CD14-positive monocyte (primary cell): ENCODE results near the gene CCDC186. TPM values are rescaled to one million over a fixed set of nuclear protein-coding genes. Genes with fewer than 3 reads are reported as not detected.
"Not testable (repeated sequence)": the region's sequence is repeated elsewhere in the genome, so short reads cannot be mapped to it uniquely, and the experiment has no call there.

Experiments
- DNase-seq, 3 donors: peaks; one replicate each; pipeline ENCODE4 v3.0.0-alpha.2; 2011 to 2022
- H2AFZ ChIP-seq: 2 replicates; pipeline ENCODE4 v1.6.0; 2012; ENCODE audit warnings: mild to moderate bottlenecking, low read depth, low read length, inconsistent platforms; ENCODE audit not compliant: insufficient read depth, poor library complexity, severe bottlenecking
- H3K27ac ChIP-seq, 2 donors: 1 replicate in 1 of 2; 2 replicates in 1 of 2; pipeline ENCODE4 v1.5.1; 2012 to 2013; ENCODE audit warnings: low read length in 2 of 2, control low read depth in 1 of 2, inconsistent platforms in 1 of 2, low read depth in 1 of 2, mild to moderate bottlenecking in 1 of 2
- H3K27me3 ChIP-seq, 2 donors: one replicate each; pipeline versions ENCODE4 v1.6.0 to v1.6.1; 2011 to 2013; ENCODE audit warnings: low read length in 2 of 2; ENCODE audit not compliant: control insufficient read depth in 2 of 2, insufficient read depth in 2 of 2
- H3K36me3 ChIP-seq, 2 donors: replicated peaks in 1 of 2; 1 replicate in 1 of 2; 2 replicates in 1 of 2; pipeline versions ENCODE4 v1.5.1 to v1.6.1; 2012 to 2013; ENCODE audit warnings: low read length in 2 of 2, control low read depth in 1 of 2, inconsistent platforms in 1 of 2, mild to moderate bottlenecking in 1 of 2; ENCODE audit not compliant: insufficient read depth in 2 of 2, control insufficient read depth in 1 of 2
- H3K4me1 ChIP-seq, 2 donors: 1 replicate in 1 of 2; 2 replicates in 1 of 2; pipeline versions ENCODE4 v1.5.1 to v1.6.1; 2012 to 2013; ENCODE audit warnings: low read length in 2 of 2, control low read depth in 1 of 2, inconsistent platforms in 1 of 2, mild to moderate bottlenecking in 1 of 2, moderate library complexity in 1 of 2; ENCODE audit not compliant: insufficient read depth in 2 of 2, control insufficient read depth in 1 of 2
- H3K4me2 ChIP-seq: replicated peaks from 2 replicates; pipeline ENCODE3; 2012; ENCODE audit warnings: low read length, moderate library complexity, mild to moderate bottlenecking; ENCODE audit not compliant: poor library complexity, severe bottlenecking; ENCODE audit errors: extremely low read depth
- H3K4me3 ChIP-seq, 3 experiments: fragments of 200-600 bp in 1 of 3; sonication (generic) in 1 of 3; replicated peaks in 1 of 3; 1 replicate in 2 of 3; 2 replicates in 1 of 3; pipeline ENCODE4 v1.5.1; 2011 to 2013; ENCODE audit warnings: low read length in 3 of 3, mild to moderate bottlenecking in 3 of 3, control low read depth in 2 of 3, low read depth in 2 of 3, inconsistent platforms in 1 of 3, moderate library complexity in 1 of 3
- H3K79me2 ChIP-seq: 2 replicates; pipeline ENCODE4 v1.6.0; 2012; ENCODE audit warnings: mild to moderate bottlenecking, control low read depth, inconsistent platforms, low read length, moderate library complexity; ENCODE audit not compliant: insufficient read depth
- H3K9ac ChIP-seq: 2 replicates; pipeline ENCODE4 v1.6.0; 2017; ENCODE audit warnings: low read length, mild to moderate bottlenecking; ENCODE audit not compliant: insufficient read depth, poor library complexity, severe bottlenecking
- H3K9me3 ChIP-seq, 2 donors: replicated peaks in 1 of 2; 1 replicate in 1 of 2; 2 replicates in 1 of 2; pipeline versions ENCODE4 v1.5.1 to v1.6.1; 2012 to 2013; ENCODE audit warnings: low read length in 2 of 2, control low read depth in 1 of 2; ENCODE audit not compliant: control insufficient read depth in 1 of 2, insufficient read depth in 1 of 2
- H4K20me1 ChIP-seq: 2 replicates; pipeline ENCODE4 v1.6.0; 2012; ENCODE audit warnings: mild to moderate bottlenecking, low read length, control low read depth, moderate library complexity; ENCODE audit not compliant: insufficient read depth
- H3K27ac Mint-ChIP-seq, 7 donors: one replicate each; pipeline ENCODE4 v1.8.0; 2020; ENCODE audit warnings: mild to moderate bottlenecking in 7 of 7, mixed read lengths in 7 of 7, moderate library complexity in 6 of 7, inconsistent platforms in 2 of 7
- H3K27me3 Mint-ChIP-seq, 3 donors: one replicate each; pipeline ENCODE4 v1.8.0; 2021 to 2022; ENCODE audit warnings: low read depth in 3 of 3, mild to moderate bottlenecking in 3 of 3, mixed read lengths in 3 of 3, moderate library complexity in 3 of 3, inconsistent platforms in 1 of 3
- H3K36me3 Mint-ChIP-seq, 2 donors: one replicate each; pipeline ENCODE4 v1.8.0; 2020; ENCODE audit warnings: mixed read lengths in 2 of 2, inconsistent platforms in 1 of 2, mild to moderate bottlenecking in 1 of 2
- H3K4me1 Mint-ChIP-seq: one replicate; pipeline ENCODE4 v1.8.0; 2020; ENCODE audit warnings: mild to moderate bottlenecking, mixed read lengths
- H3K4me3 Mint-ChIP-seq, 2 donors: one replicate each; pipeline ENCODE4 v1.8.0; 2020; ENCODE audit warnings: mild to moderate bottlenecking in 2 of 2, mixed read lengths in 2 of 2, moderate library complexity in 1 of 2
- H3K9me3 Mint-ChIP-seq, 7 donors: one replicate each; pipeline ENCODE4 v1.8.0; 2020 to 2022; ENCODE audit warnings: mixed read lengths in 7 of 7, mild to moderate bottlenecking in 6 of 7, moderate library complexity in 6 of 7, inconsistent platforms in 2 of 7
- CTCF ChIP-seq: fragments of 200-600 bp; IDR thresholded peaks from one replicate; pipeline ENCODE4 v1.8.0; 2022; ENCODE audit warnings: antibody characterized with exemption, mild to moderate bottlenecking
- WGBS: methylation state at CpG from one replicate; pipeline ENCODE4 v1.1.5; 2013; ENCODE audit warnings: missing lambda C conversion rate; ENCODE audit not compliant: insufficient coverage; 5-methylcytosine and 5-hydroxymethylcytosine counted together
- intact Hi-C, 2 donors: fragments of 100-400 bp; cut with micrococcal nuclease; formaldehyde crosslinking; loops; one replicate each; pipeline versions ENCODE4 v1.15.0 to v1.15.1; 2023
- polyA plus RNA-seq, 3 donors: library from polyadenylated mRNA; depleted of rRNA in 1 of 3; unstranded in 2 of 3; stranded (reverse) in 1 of 3; fragments of 300-500 nt in 2 of 3; fragments of >200 nt in 1 of 3; fragmentation: Illumina TruSeq in 2 of 3; gene quantifications; 1 replicate in 2 of 3; 2 replicates in 1 of 3; pipeline ENCODE4 v1.2.3, GENCODE V29; 2012 to 2021

The CCDC186 gene
- polyA plus RNA-seq, 3 donors, result 6.9 to 9.8 (median 8.9) TPM

GRCh38 chr10:114151486-114151885 lies 22.5 kb downstream of the CCDC186 start:
- Histone ChIP-seq H3K9me3 (no peaks in the 10 kb centered on the region), H2AFZ (no peak overlapping the region), H3K79me2 (no peaks in the 10 kb centered on the region), H3K27ac (no peak overlapping the region), H3K9ac (no peak overlapping the region), H3K4me2 (no peak overlapping the region), H3K36me3 (peaks cover 45 to 81% of the 10 kb centered on the region in 2 donors), H3K4me1 (no peaks in the 10 kb centered on the region), H4K20me1 (no peaks in the 10 kb centered on the region), H3K4me3 (no peak overlapping the region), H3K27me3 (no peaks in the 10 kb centered on the region)
- peaks cover 73 to 82% of the 10 kb centered on the region in 2 donors for H3K36me3 Mint-ChIP-seq
- DNase-seq, result peak in 1 of 3 donors; percentile 10
- H3K27ac Mint-ChIP-seq, result no peak overlapping the region
- no peak overlapping the region for H3K4me3 Mint-ChIP-seq
- H3K4me1 Mint-ChIP-seq, result no peaks in the 10 kb centered on the region
- H3K9me3 Mint-ChIP-seq, result peaks cover 0 to 3% (median 0%) of the 10 kb centered on the region in 7 donors
- H3K27me3 Mint-ChIP-seq, result no peaks in the 10 kb centered on the region
- WGBS, result no CpG with 5 or more reads among the region's 2 CpGs
- intact Hi-C loops, result no loop called here
- TF ChIP-seq CTCF, result no peak

GRCh38 chr10:114149476-114149875 lies 24.5 kb downstream of the CCDC186 start:
- H3K27ac ChIP-seq, H4K20me1 ChIP-seq, H2AFZ ChIP-seq, H3K4me3 Mint-ChIP-seq, H3K4me3 ChIP-seq, H3K4me1 ChIP-seq, H3K27me3 Mint-ChIP-seq, H3K27me3 ChIP-seq, intact Hi-C loops, H3K79me2 ChIP-seq, DNase-seq, H3K9me3 ChIP-seq, H3K9me3 Mint-ChIP-seq, H3K4me1 Mint-ChIP-seq, H3K4me2 ChIP-seq, H3K9ac ChIP-seq: not testable (repeated sequence)
- peaks cover 73 to 87% of the 10 kb centered on the region in 2 donors for H3K36me3 Mint-ChIP-seq
- peak overlapping the region in 1 of 7 donors; percentile 13 for H3K27ac Mint-ChIP-seq
- WGBS, result 61% methylated on average over 2 of the region's 3 CpGs
- H3K36me3 ChIP-seq, result peaks cover 50 to 84% of the 10 kb centered on the region in 2 donors
